ENCODE results near the gene OR6C70. TPM values are rescaled to one million over a fixed set of nuclear protein-coding genes. Genes with fewer than 3 reads are reported as not detected.
"Not testable (repeated sequence)": the region's sequence is repeated elsewhere in the genome, so short reads cannot be mapped to it uniquely, and the experiment has no call there.

The OR6C70 gene
- total RNA-seq, 1 experiment from 2014 or later: not detected

DNA sequence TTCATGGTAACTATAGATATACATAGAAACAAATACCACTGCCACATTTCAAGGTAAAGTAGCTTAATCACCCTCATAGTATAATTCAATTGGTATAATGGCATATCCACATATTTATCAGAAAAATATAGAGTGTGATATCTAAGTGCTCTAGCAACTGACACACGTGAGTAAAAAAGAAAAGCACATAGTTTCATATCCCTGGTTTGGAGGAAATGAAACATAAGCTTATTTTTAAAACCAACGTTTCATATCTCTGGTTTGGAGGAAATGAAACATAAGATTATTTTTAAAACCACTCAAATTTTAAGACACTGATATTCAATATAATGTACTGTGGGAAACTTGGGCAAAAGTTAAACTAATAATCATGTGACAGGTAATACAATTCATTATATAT, 2.1 kb downstream of the OR6C70 start (continued):
- TF ChIP-seq, protein P1, sequence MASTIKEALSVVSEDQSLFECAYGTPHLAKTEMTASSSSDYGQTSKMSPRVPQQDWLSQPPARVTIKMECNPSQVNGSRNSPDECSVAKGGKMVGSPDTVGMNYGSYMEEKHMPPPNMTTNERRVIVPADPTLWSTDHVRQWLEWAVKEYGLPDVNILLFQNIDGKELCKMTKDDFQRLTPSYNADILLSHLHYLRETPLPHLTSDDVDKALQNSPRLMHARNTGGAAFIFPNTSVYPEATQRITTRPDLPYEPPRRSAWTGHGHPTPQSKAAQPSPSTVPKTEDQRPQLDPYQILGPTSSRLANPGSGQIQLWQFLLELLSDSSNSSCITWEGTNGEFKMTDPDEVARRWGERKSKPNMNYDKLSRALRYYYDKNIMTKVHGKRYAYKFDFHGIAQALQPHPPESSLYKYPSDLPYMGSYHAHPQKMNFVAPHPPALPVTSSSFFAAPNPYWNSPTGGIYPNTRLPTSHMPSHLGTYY (CRISPR knock-in tag; IDR thresholded peaks at IDR 0.05): no peak
- TF ChIP-seq, protein P2, sequence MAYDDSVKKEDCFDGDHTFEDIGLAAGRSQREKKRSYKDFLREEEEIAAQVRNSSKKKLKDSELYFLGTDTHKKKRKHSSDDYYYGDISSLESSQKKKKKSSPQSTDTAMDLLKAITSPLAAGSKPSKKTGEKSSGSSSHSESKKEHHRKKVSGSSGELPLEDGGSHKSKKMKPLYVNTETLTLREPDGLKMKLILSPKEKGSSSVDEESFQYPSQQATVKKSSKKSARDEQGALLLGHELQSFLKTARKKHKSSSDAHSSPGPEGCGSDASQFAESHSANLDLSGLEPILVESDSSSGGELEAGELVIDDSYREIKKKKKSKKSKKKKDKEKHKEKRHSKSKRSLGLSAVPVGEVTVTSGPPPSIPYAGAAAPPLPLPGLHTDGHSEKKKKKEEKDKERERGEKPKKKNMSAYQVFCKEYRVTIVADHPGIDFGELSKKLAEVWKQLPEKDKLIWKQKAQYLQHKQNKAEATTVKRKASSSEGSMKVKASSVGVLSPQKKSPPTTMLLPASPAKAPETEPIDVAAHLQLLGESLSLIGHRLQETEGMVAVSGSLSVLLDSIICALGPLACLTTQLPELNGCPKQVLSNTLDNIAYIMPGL (CRISPR knock-in tag; IDR thresholded peaks at IDR 0.05): no peak
- no peak for TF ChIP-seq EMX1 (CRISPR knock-in tag; IDR thresholded peaks at IDR 0.05)
- TF ChIP-seq ZNF396 (CRISPR knock-in tag; IDR thresholded peaks at IDR 0.05; ENCODE audit: borderline replicate concordance): no peak
- no peak for TF ChIP-seq MYBL2 (CRISPR knock-in tag; IDR thresholded peaks at IDR 0.05)
- no peak for TF ChIP-seq SP1 (CRISPR knock-in tag; conservative IDR thresholded peaks at IDR 0.05)
- TF ChIP-seq, protein P3, sequence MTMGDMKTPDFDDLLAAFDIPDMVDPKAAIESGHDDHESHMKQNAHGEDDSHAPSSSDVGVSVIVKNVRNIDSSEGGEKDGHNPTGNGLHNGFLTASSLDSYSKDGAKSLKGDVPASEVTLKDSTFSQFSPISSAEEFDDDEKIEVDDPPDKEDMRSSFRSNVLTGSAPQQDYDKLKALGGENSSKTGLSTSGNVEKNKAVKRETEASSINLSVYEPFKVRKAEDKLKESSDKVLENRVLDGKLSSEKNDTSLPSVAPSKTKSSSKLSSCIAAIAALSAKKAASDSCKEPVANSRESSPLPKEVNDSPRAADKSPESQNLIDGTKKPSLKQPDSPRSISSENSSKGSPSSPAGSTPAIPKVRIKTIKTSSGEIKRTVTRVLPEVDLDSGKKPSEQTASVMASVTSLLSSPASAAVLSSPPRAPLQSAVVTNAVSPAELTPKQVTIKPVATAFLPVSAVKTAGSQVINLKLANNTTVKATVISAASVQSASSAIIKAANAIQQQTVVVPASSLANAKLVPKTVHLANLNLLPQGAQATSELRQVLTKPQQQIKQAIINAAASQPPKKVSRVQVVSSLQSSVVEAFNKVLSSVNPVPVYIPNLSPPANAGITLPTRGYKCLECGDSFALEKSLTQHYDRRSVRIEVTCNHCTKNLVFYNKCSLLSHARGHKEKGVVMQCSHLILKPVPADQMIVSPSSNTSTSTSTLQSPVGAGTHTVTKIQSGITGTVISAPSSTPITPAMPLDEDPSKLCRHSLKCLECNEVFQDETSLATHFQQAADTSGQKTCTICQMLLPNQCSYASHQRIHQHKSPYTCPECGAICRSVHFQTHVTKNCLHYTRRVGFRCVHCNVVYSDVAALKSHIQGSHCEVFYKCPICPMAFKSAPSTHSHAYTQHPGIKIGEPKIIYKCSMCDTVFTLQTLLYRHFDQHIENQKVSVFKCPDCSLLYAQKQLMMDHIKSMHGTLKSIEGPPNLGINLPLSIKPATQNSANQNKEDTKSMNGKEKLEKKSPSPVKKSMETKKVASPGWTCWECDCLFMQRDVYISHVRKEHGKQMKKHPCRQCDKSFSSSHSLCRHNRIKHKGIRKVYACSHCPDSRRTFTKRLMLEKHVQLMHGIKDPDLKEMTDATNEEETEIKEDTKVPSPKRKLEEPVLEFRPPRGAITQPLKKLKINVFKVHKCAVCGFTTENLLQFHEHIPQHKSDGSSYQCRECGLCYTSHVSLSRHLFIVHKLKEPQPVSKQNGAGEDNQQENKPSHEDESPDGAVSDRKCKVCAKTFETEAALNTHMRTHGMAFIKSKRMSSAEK (CRISPR knock-in tag; IDR thresholded peaks at IDR 0.05; ENCODE audit: borderline replicate concordance): no peak
- TF ChIP-seq NR3C1 (CRISPR knock-in tag; conservative IDR thresholded peaks at IDR 0.05; ENCODE audit: low read depth): no peak

DNA sequence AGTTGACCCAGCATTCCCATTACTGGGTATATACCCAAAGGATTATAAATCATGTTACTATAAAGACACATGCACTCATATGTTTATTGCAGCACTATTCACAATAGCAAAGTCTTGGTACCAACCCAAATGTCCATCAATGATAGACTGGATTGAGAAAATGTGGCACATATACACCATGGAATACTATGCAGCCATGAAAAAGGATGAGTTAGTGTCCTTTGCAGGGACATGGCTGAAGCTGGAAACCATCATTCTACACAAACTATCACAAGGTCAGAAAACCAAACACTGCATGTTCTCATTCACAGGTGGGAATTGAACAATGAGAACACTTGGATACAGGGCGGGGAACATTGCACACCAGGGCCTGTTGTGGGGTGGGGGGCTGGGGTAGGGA, 5.0 kb downstream of the OR6C70 start:
- H3K9me3 Mint-ChIP-seq; H3K4me1 Mint-ChIP-seq; DNase-seq (ENCODE audit: low spot score); H3K27me3 Mint-ChIP-seq (ENCODE audit: low read depth); H3K27ac Mint-ChIP-seq; ATAC-seq; H3K4me3 Mint-ChIP-seq; H3K36me3 Mint-ChIP-seq; POLR2A ChIA-PET: not testable (repeated sequence)
- CTCF ChIA-PET: interaction anchor here (0.6 kb wide), 1 partner anchor 182 kb away, joined by 4 read pairs; no protein-coding TSS in a partner anchor

DNA sequence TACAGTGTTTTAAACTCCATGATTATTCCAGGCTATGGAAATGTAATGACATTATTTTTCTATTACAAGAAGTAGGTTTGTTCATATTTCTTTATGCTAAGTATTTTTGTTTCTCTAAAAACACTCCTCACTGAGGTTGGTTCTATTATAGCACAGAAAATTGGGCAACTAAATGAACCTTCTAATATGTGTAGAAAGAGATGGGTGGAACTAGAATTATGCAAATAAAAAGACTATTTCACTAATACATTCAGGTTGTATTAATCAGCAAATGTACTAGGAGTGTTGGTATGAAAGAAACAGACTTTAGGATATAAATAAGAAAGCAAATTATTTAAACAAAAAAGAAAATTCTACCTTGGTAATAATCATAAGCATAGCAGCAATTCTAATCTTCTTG, 21.1 kb downstream of the OR6C70 start:
- H3K9me3 Mint-ChIP-seq: no peaks in the 10 kb centered on the region

More for the DNA sequence above, 21.1 kb downstream of the OR6C70 start:
- no peaks in the 10 kb centered on the region; the same call in 1 of the 2 replicates for H3K27me3 Mint-ChIP-seq (ENCODE audit: low read depth)
- DNase-seq (ENCODE audit: low spot score) (no peak), ATAC-seq (no peak)
- CTCF ChIA-PET: no interaction called here
- no peaks in the 10 kb centered on the region for H3K36me3 Mint-ChIP-seq
- POLR2A ChIA-PET: no interaction called here
- H3K4me3 Mint-ChIP-seq: no peak overlapping the region
- TF ChIP-seq GRHL2 (CRISPR knock-in tag; IDR thresholded peaks at IDR 0.05; ENCODE audit: insufficient replicate concordance, severe bottlenecking): no peak
- TF ChIP-seq NFE2L1 (CRISPR knock-in tag; IDR thresholded peaks at IDR 0.05): no peak
- TF ChIP-seq, protein P4, sequence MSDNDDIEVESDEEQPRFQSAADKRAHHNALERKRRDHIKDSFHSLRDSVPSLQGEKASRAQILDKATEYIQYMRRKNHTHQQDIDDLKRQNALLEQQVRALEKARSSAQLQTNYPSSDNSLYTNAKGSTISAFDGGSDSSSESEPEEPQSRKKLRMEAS (CRISPR knock-in tag; IDR thresholded peaks at IDR 0.05): no peak
- no peak for TF ChIP-seq CBFB (CRISPR knock-in tag; IDR thresholded peaks at IDR 0.05; ENCODE audit: low read depth)
- TF ChIP-seq ATF1 (CRISPR knock-in tag; IDR thresholded peaks at IDR 0.05): no peak
- TF ChIP-seq ZNF423 (CRISPR knock-in tag; IDR thresholded peaks at IDR 0.05): no peak
- TF ChIP-seq PRRX2 (CRISPR knock-in tag; IDR thresholded peaks at IDR 0.05): no peak
- TF ChIP-seq ZNF317 (CRISPR knock-in tag; IDR thresholded peaks at IDR 0.05; ENCODE audit: borderline replicate concordance, low read depth): no peak
- TF ChIP-seq, protein P5, sequence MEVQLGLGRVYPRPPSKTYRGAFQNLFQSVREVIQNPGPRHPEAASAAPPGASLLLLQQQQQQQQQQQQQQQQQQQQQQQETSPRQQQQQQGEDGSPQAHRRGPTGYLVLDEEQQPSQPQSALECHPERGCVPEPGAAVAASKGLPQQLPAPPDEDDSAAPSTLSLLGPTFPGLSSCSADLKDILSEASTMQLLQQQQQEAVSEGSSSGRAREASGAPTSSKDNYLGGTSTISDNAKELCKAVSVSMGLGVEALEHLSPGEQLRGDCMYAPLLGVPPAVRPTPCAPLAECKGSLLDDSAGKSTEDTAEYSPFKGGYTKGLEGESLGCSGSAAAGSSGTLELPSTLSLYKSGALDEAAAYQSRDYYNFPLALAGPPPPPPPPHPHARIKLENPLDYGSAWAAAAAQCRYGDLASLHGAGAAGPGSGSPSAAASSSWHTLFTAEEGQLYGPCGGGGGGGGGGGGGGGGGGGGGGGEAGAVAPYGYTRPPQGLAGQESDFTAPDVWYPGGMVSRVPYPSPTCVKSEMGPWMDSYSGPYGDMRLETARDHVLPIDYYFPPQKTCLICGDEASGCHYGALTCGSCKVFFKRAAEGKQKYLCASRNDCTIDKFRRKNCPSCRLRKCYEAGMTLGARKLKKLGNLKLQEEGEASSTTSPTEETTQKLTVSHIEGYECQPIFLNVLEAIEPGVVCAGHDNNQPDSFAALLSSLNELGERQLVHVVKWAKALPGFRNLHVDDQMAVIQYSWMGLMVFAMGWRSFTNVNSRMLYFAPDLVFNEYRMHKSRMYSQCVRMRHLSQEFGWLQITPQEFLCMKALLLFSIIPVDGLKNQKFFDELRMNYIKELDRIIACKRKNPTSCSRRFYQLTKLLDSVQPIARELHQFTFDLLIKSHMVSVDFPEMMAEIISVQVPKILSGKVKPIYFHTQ (CRISPR knock-in tag; IDR thresholded peaks at IDR 0.05): no peak
- TF ChIP-seq, protein P6, sequence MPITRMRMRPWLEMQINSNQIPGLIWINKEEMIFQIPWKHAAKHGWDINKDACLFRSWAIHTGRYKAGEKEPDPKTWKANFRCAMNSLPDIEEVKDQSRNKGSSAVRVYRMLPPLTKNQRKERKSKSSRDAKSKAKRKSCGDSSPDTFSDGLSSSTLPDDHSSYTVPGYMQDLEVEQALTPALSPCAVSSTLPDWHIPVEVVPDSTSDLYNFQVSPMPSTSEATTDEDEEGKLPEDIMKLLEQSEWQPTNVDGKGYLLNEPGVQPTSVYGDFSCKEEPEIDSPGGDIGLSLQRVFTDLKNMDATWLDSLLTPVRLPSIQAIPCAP (CRISPR knock-in tag; IDR thresholded peaks at IDR 0.05): no peak
- TF ChIP-seq, protein P7, sequence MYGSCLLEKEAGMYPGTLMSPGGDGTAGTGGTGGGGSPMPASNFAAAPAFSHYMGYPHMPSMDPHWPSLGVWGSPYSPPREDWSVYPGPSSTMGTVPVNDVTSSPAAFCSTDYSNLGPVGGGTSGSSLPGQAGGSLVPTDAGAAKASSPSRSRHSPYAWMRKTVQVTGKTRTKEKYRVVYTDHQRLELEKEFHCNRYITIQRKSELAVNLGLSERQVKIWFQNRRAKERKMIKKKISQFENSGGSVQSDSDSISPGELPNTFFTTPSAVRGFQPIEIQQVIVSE (CRISPR knock-in tag; IDR thresholded peaks at IDR 0.05; ENCODE audit: borderline replicate concordance): no peak
- TF ChIP-seq ZNF396 (CRISPR knock-in tag; IDR thresholded peaks at IDR 0.05; ENCODE audit: borderline replicate concordance): no peak
- no peaks in the 10 kb centered on the region for H3K4me1 Mint-ChIP-seq
- no peak overlapping the region for H3K27ac Mint-ChIP-seq
